GM12865 (cell line): ENCODE data around the gene ERBB4.

Experiments
- DNase-seq: peaks from one replicate; pipeline ENCODE4 v3.0.0; 2010; ENCODE audit warnings: low read depth
- H3K4me3 ChIP-seq: 2 replicates; pipeline ENCODE4 v1.5.1; 2011; ENCODE audit warnings: mild to moderate bottlenecking, low read depth, low read length, control low read depth
- TF ChIP-seq, protein P1 (sequence below): IDR thresholded peaks from 2 replicates; pipeline ENCODE4 v1.5.1; 2011; ENCODE audit warnings: low read length, control low read depth, low read depth, inconsistent platforms; ENCODE audit not compliant: insufficient read depth; ENCODE audit errors: missing control alignments

ERBB4 gene

DNA sequence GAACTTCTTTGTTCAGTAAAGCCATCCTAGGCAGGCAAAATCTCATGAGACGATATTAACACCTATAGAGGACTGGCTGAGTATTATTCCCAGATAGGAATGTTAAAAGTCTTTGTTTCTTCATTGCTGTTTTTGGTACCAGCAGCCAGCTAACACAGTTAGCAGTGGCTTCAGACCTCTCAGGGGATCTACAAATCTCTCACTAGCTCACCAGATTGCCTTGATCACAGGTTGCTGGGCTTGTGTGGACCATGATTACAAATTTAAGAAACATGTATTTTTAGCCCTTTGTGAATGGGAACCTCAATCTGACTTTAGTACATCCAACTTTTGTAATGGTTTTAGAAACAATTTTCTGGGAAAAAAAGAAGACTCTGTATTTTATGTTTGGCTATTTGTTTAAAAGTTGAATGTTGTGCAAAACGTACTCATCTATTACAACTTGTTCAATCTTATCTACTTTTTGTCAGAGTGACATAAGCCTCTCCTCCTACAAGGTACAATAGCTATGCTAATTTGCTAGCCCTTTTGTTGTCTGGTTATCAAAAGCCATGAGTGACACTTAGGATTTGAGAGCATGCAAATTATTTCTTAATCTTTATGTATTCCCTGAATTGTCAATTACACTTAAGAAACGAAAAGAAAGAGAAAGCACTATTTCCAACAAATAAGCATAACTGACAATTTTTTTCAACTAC is 693.1 kb downstream of the ERBB4 start:
- TF ChIP-seq, protein P1, sequence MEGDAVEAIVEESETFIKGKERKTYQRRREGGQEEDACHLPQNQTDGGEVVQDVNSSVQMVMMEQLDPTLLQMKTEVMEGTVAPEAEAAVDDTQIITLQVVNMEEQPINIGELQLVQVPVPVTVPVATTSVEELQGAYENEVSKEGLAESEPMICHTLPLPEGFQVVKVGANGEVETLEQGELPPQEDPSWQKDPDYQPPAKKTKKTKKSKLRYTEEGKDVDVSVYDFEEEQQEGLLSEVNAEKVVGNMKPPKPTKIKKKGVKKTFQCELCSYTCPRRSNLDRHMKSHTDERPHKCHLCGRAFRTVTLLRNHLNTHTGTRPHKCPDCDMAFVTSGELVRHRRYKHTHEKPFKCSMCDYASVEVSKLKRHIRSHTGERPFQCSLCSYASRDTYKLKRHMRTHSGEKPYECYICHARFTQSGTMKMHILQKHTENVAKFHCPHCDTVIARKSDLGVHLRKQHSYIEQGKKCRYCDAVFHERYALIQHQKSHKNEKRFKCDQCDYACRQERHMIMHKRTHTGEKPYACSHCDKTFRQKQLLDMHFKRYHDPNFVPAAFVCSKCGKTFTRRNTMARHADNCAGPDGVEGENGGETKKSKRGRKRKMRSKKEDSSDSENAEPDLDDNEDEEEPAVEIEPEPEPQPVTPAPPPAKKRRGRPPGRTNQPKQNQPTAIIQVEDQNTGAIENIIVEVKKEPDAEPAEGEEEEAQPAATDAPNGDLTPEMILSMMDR: no peak
- DNase-seq: no peak
- no peak overlapping the region for H3K4me3 ChIP-seq

DNA sequence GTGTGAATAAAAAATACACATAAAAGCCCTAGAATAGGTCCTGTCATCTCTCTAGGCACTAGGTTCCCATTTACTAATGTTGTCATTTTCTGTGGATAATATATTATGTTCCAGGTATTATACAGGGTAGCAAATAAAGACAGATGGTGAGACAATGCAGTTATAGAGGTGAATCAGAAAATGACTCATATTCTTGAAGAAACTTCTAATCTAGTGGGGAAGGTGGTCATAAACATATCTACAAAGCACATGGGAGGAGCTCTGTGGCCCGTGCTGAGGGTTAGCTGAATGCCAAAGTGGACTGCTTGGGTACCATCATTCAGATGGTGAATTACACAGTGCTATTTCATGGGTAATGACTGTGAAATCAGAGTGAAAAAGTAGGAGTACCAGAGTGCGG is 700.9 kb downstream of the ERBB4 start:
- no peak overlapping the region for H3K4me3 ChIP-seq
- TF ChIP-seq, protein P1: no peak
- no peak for DNase-seq

DNA sequence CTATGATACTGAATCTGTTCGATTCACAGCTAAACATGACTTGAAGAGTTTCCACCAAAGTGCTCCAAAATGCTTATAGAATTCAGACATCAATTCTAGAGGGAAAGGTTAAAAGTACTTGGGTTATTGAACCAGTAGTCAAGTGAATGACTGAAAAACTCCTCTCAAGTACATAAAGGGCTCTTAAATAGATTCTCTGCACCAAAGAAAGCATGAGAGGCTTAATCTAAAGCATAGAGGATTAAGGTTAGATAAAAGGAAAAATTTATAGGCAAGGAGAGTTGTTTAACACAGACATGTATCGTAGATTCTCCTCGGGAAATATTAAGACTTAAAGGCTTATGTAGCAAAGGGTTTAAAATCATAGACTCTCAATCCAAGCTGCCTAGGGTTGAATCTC is 701.4 kb downstream of the ERBB4 start:
- H3K4me3 ChIP-seq: no peak overlapping the region
- TF ChIP-seq, protein P1: no peak
- DNase-seq: no peak

DNA sequence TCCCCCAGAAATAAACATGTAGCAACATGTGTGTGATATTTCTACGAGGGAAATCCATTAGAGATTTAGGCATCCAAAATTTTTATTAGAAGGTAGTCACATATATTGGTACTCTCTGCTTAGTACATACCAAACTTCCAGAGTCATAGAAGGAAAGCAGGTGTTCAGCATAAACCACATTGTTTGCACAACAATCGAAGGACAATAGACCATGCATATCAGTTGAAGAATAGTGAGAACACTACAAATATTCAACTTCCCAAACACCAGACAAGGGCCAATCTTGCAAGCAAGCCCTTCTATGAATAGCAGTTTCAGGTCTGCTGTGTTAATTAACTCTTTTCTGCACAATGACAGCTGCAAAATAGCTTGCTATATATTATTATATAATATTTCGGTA is 702.2 kb downstream of the ERBB4 start:
- DNase-seq: no peak
- TF ChIP-seq, protein P1: no peak
- no peak overlapping the region for H3K4me3 ChIP-seq

DNA sequence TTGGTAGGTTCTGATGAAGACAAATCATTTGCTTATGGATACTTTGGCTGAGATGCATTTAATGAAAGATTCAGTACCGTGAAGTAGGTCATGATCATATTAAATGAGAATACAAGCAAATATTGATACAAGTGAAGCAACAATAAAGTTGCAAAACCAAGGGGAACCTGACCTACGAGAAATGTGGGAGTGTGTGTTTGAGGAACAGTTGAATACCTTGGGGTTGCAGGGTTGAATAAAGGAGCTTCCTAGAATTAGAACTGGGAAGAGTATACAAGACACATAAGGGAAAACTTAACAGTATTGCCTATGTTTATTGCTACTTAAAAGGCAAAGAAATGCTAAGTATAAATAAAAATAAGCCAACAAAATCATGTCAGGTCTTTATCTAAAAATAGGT is 702.9 kb downstream of the ERBB4 start:
- no peak overlapping the region for H3K4me3 ChIP-seq
- TF ChIP-seq, protein P1: no peak
- DNase-seq: no peak

DNA sequence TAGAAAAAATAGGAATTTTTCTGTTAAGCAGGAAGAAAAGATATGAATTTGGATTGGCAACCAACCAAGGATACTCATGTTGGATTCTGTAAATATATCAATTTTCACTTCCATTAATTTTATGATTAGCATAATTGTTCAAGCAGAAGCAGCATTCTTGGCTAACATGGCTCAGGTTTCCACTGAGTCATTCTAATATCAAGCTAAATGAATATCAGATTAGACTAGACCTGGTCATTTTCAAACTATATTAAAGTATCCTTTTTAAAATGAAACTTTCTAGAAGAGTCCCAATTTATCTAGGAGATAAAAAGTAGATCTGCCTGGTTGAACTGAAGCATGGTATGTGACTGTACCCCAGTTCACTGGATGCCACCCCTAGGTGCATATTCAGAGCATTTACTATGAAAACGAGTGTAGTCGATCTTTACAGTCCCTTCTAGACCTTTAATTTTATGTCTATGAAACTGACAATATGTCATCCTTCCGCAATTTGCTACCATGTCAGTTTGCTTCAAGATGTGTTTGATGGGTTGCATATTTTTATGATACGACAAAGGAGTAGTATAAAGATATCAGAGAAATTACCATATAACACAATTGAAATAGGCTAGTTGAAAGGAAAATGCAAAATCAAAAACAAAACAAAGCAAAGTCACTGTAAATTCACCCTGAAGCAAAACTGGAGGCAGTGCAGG is 704.9 kb downstream of the ERBB4 start:
- TF ChIP-seq, protein P1: no peak
- no peak overlapping the region for H3K4me3 ChIP-seq
- no peak for DNase-seq
